GM23338 (cell line): Measurements from ENCODE around the gene CD34. TPM values are rescaled to one million over a fixed set of nuclear protein-coding genes. Genes with fewer than 3 reads are reported as not detected.

Experiments
- ATAC-seq: fragments of 200-7000 bp; cut with Tn5 transposase; 3 replicates; pipeline ENCODE4 v1.9.1; 2020
- DNase-seq: peaks from one replicate; pipeline ENCODE4 v3.0.0-alpha.2; 2015; ENCODE audit warnings: low spot score
- H2AFZ ChIP-seq: fragments of 200-600 bp; sonication (generic); 2 replicates; pipeline ENCODE4 v1.8.0; 2016; ENCODE audit warnings: antibody characterized with exemption, mild to moderate bottlenecking, moderate library complexity
- H3F3A ChIP-seq: fragments of 200-600 bp; sonication (generic); replicated peaks from 2 replicates; pipeline ENCODE4 v1.8.0; 2017; ENCODE audit warnings: antibody characterized with exemption, mixed run types, low read depth
- H3K27ac ChIP-seq: fragments of 200-600 bp; sonication (generic); 2 replicates; pipeline ENCODE4 v1.6.1; 2016; ENCODE audit warnings: low read depth
- H3K27me3 ChIP-seq: fragments of 200-600 bp; sonication (generic); 2 replicates; pipeline ENCODE4 v1.8.0; 2016; ENCODE audit warnings: mild to moderate bottlenecking, mixed run types, moderate library complexity; ENCODE audit not compliant: insufficient read depth
- H3K36me3 ChIP-seq: fragments of 200-600 bp; sonication (generic); 2 replicates; pipeline ENCODE4 v1.8.0; 2016; ENCODE audit warnings: mild to moderate bottlenecking; ENCODE audit not compliant: insufficient read depth
- H3K4me1 ChIP-seq: fragments of 200-600 bp; sonication (generic); 2 replicates; pipeline ENCODE4 v1.8.0; 2016; ENCODE audit warnings: mild to moderate bottlenecking, moderate library complexity; ENCODE audit not compliant: insufficient read depth
- H3K4me2 ChIP-seq: fragments of 200-600 bp; sonication (generic); 2 replicates; pipeline ENCODE4 v1.7.1; 2017; ENCODE audit warnings: mixed run types
- H3K4me3 ChIP-seq: fragments of 200-600 bp; sonication (generic); 2 replicates; pipeline ENCODE4 v1.6.1; 2016; ENCODE audit warnings: mixed run types
- H3K79me2 ChIP-seq: fragments of 200-600 bp; sonication (generic); replicated peaks from 2 replicates; pipeline ENCODE4 v1.8.0; 2017; ENCODE audit warnings: mild to moderate bottlenecking; ENCODE audit not compliant: insufficient read depth
- H3K9me2 ChIP-seq: fragments of 200-600 bp; sonication (generic); 2 replicates; pipeline ENCODE4 v1.8.0; 2017; ENCODE audit not compliant: insufficient read depth
- H4K20me1 ChIP-seq: fragments of 200-600 bp; sonication (generic); replicated peaks from 2 replicates; pipeline ENCODE4 v1.8.0; 2017; ENCODE audit warnings: mild to moderate bottlenecking; ENCODE audit not compliant: insufficient read depth
- H3K27ac Mint-ChIP-seq: 2 replicates; pipeline ENCODE4 v1.8.0; 2020; ENCODE audit warnings: inconsistent platforms, mild to moderate bottlenecking, moderate library complexity, mixed read lengths
- H3K27me3 Mint-ChIP-seq: 3 replicates; pipeline ENCODE4 v1.8.0; 2022; ENCODE audit warnings: low read depth, mild to moderate bottlenecking, moderate library complexity, mixed read lengths, inconsistent platforms; ENCODE audit not compliant: insufficient read depth, poor library complexity
- H3K36me3 Mint-ChIP-seq: 3 replicates; pipeline ENCODE4 v1.8.0; 2021; ENCODE audit warnings: low read depth, mild to moderate bottlenecking, inconsistent platforms, moderate library complexity, mixed read lengths
- H3K4me1 Mint-ChIP-seq: 3 replicates; pipeline ENCODE4 v1.8.0; 2020; ENCODE audit warnings: mild to moderate bottlenecking, inconsistent platforms, mixed read lengths
- H3K4me3 Mint-ChIP-seq: 3 replicates; pipeline ENCODE4 v1.8.0; 2021; ENCODE audit warnings: moderate library complexity, mild to moderate bottlenecking, inconsistent platforms, mixed read lengths
- H3K9me3 Mint-ChIP-seq: 3 replicates; pipeline ENCODE4 v1.8.0; 2020; ENCODE audit warnings: moderate library complexity, mild to moderate bottlenecking, inconsistent platforms, mixed read lengths
- CREB1 ChIP-seq: fragments of 250-450 bp; sonication (Bioruptor Pico); IDR thresholded peaks from 2 replicates; pipeline ENCODE4 v1.5.0; 2020; ENCODE audit warnings: low read depth, mild to moderate bottlenecking, moderate library complexity
- ETS1 ChIP-seq: IDR thresholded peaks from 2 replicates; pipeline ENCODE4 v1.6.1; 2016; ENCODE audit warnings: antibody characterized with exemption
- EZH2 ChIP-seq: fragments of 200-600 bp; sonication (generic); IDR thresholded peaks from one replicate; pipeline ENCODE4 v1.8.0; 2017; ENCODE audit warnings: antibody characterized with exemption, mild to moderate bottlenecking, low read depth; ENCODE audit not compliant: unreplicated experiment
- EZH2phosphoT487 ChIP-seq: fragments of 200-600 bp; sonication (generic); IDR thresholded peaks from one replicate; pipeline ENCODE4 v1.8.1; 2018; ENCODE audit warnings: antibody characterized with exemption; ENCODE audit not compliant: unreplicated experiment
- JUNB ChIP-seq: IDR thresholded peaks from one replicate; pipeline ENCODE4 v1.6.1; 2016; ENCODE audit warnings: antibody characterized with exemption; ENCODE audit not compliant: unreplicated experiment
- NANOG ChIP-seq: IDR thresholded peaks from 2 replicates; pipeline ENCODE4 v1.6.1; 2016; ENCODE audit warnings: antibody characterized with exemption, borderline replicate concordance
- STAT1 ChIP-seq: IDR thresholded peaks from one replicate; pipeline ENCODE4 v1.6.1; 2016; ENCODE audit warnings: antibody characterized with exemption; ENCODE audit not compliant: unreplicated experiment
- ZNF114 ChIP-seq: fragments of 250-450 bp; sonication (Bioruptor Pico); IDR thresholded peaks from 2 replicates; pipeline ENCODE4 v1.5.0; 2020; ENCODE audit warnings: mild to moderate bottlenecking, moderate library complexity
- ZNF331 ChIP-seq: fragments of 250-450 bp; sonication (Bioruptor Pico); IDR thresholded peaks from 2 replicates; pipeline ENCODE4 v1.5.0; 2020; ENCODE audit warnings: low read depth, mild to moderate bottlenecking, moderate library complexity
- polyA plus RNA-seq: library from polyadenylated mRNA; unstranded; fragments of >200 nt; fragmentation: Nextera tagmentation; extraction: Ambion mirVana; gene quantifications from 2 replicates; pipeline ENCODE4 v1.2.1, GENCODE V29; 2016
- total RNA-seq: library from RNA; depleted of rRNA; stranded (reverse); fragments of >200 nt; shearing (Covaris generic); gene quantifications from 2 replicates; pipeline ENCODE4 v1.2.3, GENCODE V29; 2014
- TF ChIP-seq, protein P1 (sequence below): fragments of 250-450 bp; sonication (Bioruptor Pico); IDR thresholded peaks from 2 replicates; pipeline ENCODE4 v1.5.0; 2020; ENCODE audit warnings: mild to moderate bottlenecking, moderate library complexity
- TF ChIP-seq, protein P2 (sequence below), 2 experiments: fragments of 200-600 bp in 1 of 2; sonication (generic) in 1 of 2; conservative IDR thresholded peaks; 2 replicates each; pipeline versions ENCODE4 v1.5.1 to v1.6.1; 2016 to 2017; ENCODE audit warnings: antibody characterized with exemption in 2 of 2, low read depth in 2 of 2, mild to moderate bottlenecking in 2 of 2, moderate library complexity in 1 of 2

CD34 gene
- total and polyA plus RNA-seq, 2 experiments from 2014 or later, result 0.07 to 0.18 TPM

DNA sequence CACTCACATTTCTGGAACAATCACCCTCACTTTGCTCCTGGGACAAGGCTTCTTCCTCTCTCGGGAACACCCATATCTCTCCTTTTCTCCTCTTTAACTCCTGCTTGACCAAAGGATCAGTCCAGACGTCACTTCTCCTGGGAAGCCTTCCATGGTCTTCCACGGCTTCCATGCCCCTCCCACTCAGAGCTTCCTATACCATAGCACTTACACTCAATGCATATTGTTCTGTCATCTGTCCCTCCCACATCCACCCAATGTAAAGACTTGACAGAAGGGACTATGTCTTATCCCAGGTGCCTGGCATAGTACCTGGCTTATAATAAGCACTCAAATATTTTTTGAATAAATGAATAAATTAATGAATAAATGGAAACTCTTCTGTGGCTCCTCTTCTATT, 28.2 kb downstream of the CD34 start (continued):
- TF ChIP-seq, protein P1, sequence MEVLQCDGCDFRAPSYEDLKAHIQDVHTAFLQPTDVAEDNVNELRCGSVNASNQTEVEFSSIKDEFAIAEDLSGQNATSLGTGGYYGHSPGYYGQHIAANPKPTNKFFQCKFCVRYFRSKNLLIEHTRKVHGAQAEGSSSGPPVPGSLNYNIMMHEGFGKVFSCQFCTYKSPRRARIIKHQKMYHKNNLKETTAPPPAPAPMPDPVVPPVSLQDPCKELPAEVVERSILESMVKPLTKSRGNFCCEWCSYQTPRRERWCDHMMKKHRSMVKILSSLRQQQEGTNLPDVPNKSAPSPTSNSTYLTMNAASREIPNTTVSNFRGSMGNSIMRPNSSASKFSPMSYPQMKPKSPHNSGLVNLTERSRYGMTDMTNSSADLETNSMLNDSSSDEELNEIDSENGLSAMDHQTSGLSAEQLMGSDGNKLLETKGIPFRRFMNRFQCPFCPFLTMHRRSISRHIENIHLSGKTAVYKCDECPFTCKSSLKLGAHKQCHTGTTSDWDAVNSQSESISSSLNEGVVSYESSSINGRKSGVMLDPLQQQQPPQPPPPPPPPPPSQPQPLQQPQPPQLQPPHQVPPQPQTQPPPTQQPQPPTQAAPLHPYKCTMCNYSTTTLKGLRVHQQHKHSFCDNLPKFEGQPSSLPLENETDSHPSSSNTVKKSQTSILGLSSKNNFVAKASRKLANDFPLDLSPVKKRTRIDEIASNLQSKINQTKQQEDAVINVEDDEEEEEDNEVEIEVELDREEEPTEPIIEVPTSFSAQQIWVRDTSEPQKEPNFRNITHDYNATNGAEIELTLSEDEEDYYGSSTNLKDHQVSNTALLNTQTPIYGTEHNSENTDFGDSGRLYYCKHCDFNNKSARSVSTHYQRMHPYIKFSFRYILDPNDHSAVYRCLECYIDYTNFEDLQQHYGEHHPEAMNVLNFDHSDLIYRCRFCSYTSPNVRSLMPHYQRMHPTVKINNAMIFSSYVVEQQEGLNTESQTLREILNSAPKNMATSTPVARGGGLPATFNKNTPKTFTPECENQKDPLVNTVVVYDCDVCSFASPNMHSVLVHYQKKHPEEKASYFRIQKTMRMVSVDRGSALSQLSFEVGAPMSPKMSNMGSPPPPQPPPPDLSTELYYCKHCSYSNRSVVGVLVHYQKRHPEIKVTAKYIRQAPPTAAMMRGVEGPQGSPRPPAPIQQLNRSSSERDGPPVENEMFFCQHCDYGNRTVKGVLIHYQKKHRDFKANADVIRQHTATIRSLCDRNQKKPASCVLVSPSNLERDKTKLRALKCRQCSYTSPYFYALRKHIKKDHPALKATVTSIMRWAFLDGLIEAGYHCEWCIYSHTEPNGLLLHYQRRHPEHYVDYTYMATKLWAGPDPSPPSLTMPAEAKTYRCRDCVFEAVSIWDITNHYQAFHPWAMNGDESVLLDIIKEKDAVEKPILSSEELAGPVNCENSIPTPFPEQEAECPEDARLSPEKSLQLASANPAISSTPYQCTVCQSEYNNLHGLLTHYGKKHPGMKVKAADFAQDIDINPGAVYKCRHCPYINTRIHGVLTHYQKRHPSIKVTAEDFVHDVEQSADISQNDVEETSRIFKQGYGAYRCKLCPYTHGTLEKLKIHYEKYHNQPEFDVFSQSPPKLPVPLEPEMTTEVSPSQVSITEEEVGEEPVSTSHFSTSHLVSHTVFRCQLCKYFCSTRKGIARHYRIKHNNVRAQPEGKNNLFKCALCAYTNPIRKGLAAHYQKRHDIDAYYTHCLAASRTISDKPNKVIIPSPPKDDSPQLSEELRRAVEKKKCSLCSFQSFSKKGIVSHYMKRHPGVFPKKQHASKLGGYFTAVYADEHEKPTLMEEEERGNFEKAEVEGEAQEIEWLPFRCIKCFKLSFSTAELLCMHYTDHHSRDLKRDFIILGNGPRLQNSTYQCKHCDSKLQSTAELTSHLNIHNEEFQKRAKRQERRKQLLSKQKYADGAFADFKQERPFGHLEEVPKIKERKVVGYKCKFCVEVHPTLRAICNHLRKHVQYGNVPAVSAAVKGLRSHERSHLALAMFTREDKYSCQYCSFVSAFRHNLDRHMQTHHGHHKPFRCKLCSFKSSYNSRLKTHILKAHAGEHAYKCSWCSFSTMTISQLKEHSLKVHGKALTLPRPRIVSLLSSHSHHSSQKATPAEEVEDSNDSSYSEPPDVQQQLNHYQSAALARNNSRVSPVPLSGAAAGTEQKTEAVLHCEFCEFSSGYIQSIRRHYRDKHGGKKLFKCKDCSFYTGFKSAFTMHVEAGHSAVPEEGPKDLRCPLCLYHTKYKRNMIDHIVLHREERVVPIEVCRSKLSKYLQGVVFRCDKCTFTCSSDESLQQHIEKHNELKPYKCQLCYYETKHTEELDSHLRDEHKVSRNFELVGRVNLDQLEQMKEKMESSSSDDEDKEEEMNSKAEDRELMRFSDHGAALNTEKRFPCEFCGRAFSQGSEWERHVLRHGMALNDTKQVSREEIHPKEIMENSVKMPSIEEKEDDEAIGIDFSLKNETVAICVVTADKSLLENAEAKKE (CRISPR knock-in tag), result no peak
- TF ChIP-seq, protein P2, sequence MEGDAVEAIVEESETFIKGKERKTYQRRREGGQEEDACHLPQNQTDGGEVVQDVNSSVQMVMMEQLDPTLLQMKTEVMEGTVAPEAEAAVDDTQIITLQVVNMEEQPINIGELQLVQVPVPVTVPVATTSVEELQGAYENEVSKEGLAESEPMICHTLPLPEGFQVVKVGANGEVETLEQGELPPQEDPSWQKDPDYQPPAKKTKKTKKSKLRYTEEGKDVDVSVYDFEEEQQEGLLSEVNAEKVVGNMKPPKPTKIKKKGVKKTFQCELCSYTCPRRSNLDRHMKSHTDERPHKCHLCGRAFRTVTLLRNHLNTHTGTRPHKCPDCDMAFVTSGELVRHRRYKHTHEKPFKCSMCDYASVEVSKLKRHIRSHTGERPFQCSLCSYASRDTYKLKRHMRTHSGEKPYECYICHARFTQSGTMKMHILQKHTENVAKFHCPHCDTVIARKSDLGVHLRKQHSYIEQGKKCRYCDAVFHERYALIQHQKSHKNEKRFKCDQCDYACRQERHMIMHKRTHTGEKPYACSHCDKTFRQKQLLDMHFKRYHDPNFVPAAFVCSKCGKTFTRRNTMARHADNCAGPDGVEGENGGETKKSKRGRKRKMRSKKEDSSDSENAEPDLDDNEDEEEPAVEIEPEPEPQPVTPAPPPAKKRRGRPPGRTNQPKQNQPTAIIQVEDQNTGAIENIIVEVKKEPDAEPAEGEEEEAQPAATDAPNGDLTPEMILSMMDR (conservative IDR thresholded peaks at IDR 0.05; ENCODE audit: low read depth in 2 of 2), result no peak
- no peak for TF ChIP-seq EZH2
- no peak for TF ChIP-seq JUNB
- no peak for TF ChIP-seq STAT1
- no peak for TF ChIP-seq ZNF331 (CRISPR knock-in tag)

DNA sequence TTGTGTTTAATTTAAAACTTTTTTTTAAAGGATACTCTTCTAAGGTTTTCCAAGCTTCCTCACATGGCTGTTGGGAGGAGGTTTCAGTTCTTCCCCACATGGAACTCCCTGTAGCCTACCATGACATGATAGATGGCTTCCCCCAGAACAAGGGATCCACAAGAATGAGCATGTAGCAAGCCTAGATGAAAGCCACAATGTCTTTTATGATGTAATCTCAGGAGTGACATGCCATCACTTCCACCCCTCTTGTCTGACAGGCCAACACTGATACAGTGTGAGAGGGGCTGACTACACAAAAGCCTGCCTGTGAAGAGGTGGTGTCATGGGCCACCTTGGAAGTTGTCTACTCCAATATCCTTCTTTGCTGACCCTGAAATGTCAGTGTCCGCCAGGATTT, 32.0 kb downstream of the CD34 start:
- no peak for ATAC-seq
- Mint-ChIP-seq H3K27ac (no peak overlapping the region), H3K4me1 (peaks cover 6% of the 10 kb centered on the region; the same call in 2 of the 3 replicates), H3K36me3 (no peaks in the 10 kb centered on the region), H3K4me3 (no peak overlapping the region), H3K27me3 (no peaks in the 10 kb centered on the region), H3K9me3 (no peaks in the 10 kb centered on the region)
- no peak overlapping the region for H3K4me2 ChIP-seq
- no peak overlapping the region for H3K27ac ChIP-seq
- H3K36me3 ChIP-seq, result no peaks in the 10 kb centered on the region
- no peak overlapping the region for H3K4me3 ChIP-seq
- H3K27me3 ChIP-seq, result no peaks in the 10 kb centered on the region
- H3K4me1 ChIP-seq, result no peaks in the 10 kb centered on the region; the same call in 1 of the 2 replicates
- no peak for DNase-seq
- H3K79me2 ChIP-seq, result no peaks in the 10 kb centered on the region
- no peak overlapping the region for H2AFZ ChIP-seq
- H3K9me2 ChIP-seq, result no peaks in the 10 kb centered on the region
- no peaks in the 10 kb centered on the region for H4K20me1 ChIP-seq
- H3F3A ChIP-seq, result no peaks in the 10 kb centered on the region
- TF ChIP-seq EZH2, result no peak
- TF ChIP-seq NANOG, result no peak
- TF ChIP-seq ZNF331 (CRISPR knock-in tag), result no peak
- no peak for TF ChIP-seq CREB1 (CRISPR knock-in tag)
- no peak for TF ChIP-seq EZH2phosphoT487
- TF ChIP-seq STAT1, result no peak
- no peak for TF ChIP-seq ZNF114
- TF ChIP-seq ETS1, result no peak
